Activated naive CD4-positive, alpha-beta T cell treated with anti-CD3 and anti-CD28 coated beads, Interleukin-2, amount 10 ng/mL, durations not matched to agents 7 days and 5 days (primary cell): ENCODE results near the gene PTH2R.
"Not testable (repeated sequence)": the region's sequence is repeated elsewhere in the genome, so short reads cannot be mapped to it uniquely, and the experiment has no call there.

Source experiments
- CTCF ChIA-PET: fragments of 350-600 bp; sonication (Branson Sonifier 250); formaldehyde crosslinking; loops from one replicate; lab custom pipeline; 2021; ENCODE audit warnings: antibody characterized with exemption; lab: Charles Lee
- DNase-seq: peaks from one replicate; pipeline ENCODE4 v3.0.0-alpha.2; 2020
- H3K27ac Mint-ChIP-seq: one replicate; pipeline ENCODE4 v1.8.0; 2021; ENCODE audit warnings: mild to moderate bottlenecking, moderate library complexity, mixed read lengths
- H3K27me3 Mint-ChIP-seq: one replicate; pipeline ENCODE4 v1.8.0; 2021; ENCODE audit warnings: mild to moderate bottlenecking, mixed read lengths
- H3K36me3 Mint-ChIP-seq: one replicate; pipeline ENCODE4 v1.8.0; 2021; ENCODE audit warnings: mixed read lengths
- H3K4me1 Mint-ChIP-seq: one replicate; pipeline ENCODE4 v1.8.0; 2021; ENCODE audit warnings: mixed read lengths
- H3K4me3 Mint-ChIP-seq: one replicate; pipeline ENCODE4 v1.8.0; 2021; ENCODE audit warnings: mild to moderate bottlenecking, moderate library complexity, mixed read lengths
- H3K9me3 Mint-ChIP-seq: one replicate; pipeline ENCODE4 v1.8.0; 2021; ENCODE audit warnings: mixed read lengths

The PTH2R gene

GRCh38 chr2:208426412-208427045 lies 19.9 kb downstream of the PTH2R start:
- H3K9me3 Mint-ChIP-seq: no peaks in the 10 kb centered on the region
- DNase-seq: no peak
- H3K27me3 Mint-ChIP-seq: no peaks in the 10 kb centered on the region
- H3K4me3 Mint-ChIP-seq: no peak overlapping the region
- no peaks in the 10 kb centered on the region for H3K36me3 Mint-ChIP-seq
- no peaks in the 10 kb centered on the region for H3K4me1 Mint-ChIP-seq
- CTCF ChIA-PET: no interaction called here
- no peak overlapping the region for H3K27ac Mint-ChIP-seq

GRCh38 chr2:208437755-208438154 lies 31.2 kb downstream of the PTH2R start:
- no peaks in the 10 kb centered on the region for H3K9me3 Mint-ChIP-seq
- H3K36me3 Mint-ChIP-seq: no peaks in the 10 kb centered on the region
- no peak overlapping the region for H3K27ac Mint-ChIP-seq
- CTCF ChIA-PET: no interaction called here
- H3K4me3 Mint-ChIP-seq: no peak overlapping the region
- DNase-seq: no peak
- no peaks in the 10 kb centered on the region for H3K4me1 Mint-ChIP-seq
- H3K27me3 Mint-ChIP-seq: no peaks in the 10 kb centered on the region

- no peaks in the 10 kb centered on the region for H3K27me3 Mint-ChIP-seq
- no peaks in the 10 kb centered on the region for H3K4me1 Mint-ChIP-seq
- H3K27ac Mint-ChIP-seq: no peak overlapping the region
- no peaks in the 10 kb centered on the region for H3K9me3 Mint-ChIP-seq
- H3K36me3 Mint-ChIP-seq: no peaks in the 10 kb centered on the region
- no peak for DNase-seq
- CTCF ChIA-PET: no interaction called here
- no peak overlapping the region for H3K4me3 Mint-ChIP-seq
Observed at GRCh38 chr2:208440716-208441115, 34.1 kb downstream of the PTH2R start.

GRCh38 chr2:208441951-208442350 lies 35.4 kb downstream of the PTH2R start:
- Mint-ChIP-seq H3K36me3 (no peaks in the 10 kb centered on the region), H3K9me3 (no peaks in the 10 kb centered on the region), H3K4me3 (no peak overlapping the region), H3K4me1 (no peaks in the 10 kb centered on the region), H3K27ac (no peak overlapping the region), H3K27me3 (no peaks in the 10 kb centered on the region)
- no peak for DNase-seq
- CTCF ChIA-PET: no interaction called here

GRCh38 chr2:208447447-208447846 lies 40.9 kb downstream of the PTH2R start:
- H3K9me3 Mint-ChIP-seq, DNase-seq, H3K4me1 Mint-ChIP-seq, H3K27ac Mint-ChIP-seq, H3K27me3 Mint-ChIP-seq, H3K4me3 Mint-ChIP-seq, H3K36me3 Mint-ChIP-seq, CTCF ChIA-PET: not testable (repeated sequence)

GRCh38 chr2:208451061-208451460 lies 44.5 kb downstream of the PTH2R start:
- Mint-ChIP-seq H3K27me3 (no peaks in the 10 kb centered on the region), H3K4me3 (no peak overlapping the region), H3K36me3 (no peaks in the 10 kb centered on the region), H3K27ac (no peak overlapping the region), H3K4me1 (no peaks in the 10 kb centered on the region), H3K9me3 (no peaks in the 10 kb centered on the region)
- CTCF ChIA-PET: no interaction called here
- no peak for DNase-seq

GRCh38 chr2:208454861-208455260 lies 48.3 kb downstream of the PTH2R start:
- no peaks in the 10 kb centered on the region for H3K27me3 Mint-ChIP-seq
- no peaks in the 10 kb centered on the region for H3K9me3 Mint-ChIP-seq
- no peaks in the 10 kb centered on the region for H3K36me3 Mint-ChIP-seq
- CTCF ChIA-PET: interaction anchor here (0.8 kb wide), 1 partner anchor 9 kb away, joined by 3 read pairs; no protein-coding TSS in a partner anchor
- H3K4me1 Mint-ChIP-seq: no peaks in the 10 kb centered on the region
- DNase-seq: no peak
- H3K27ac Mint-ChIP-seq: no peak overlapping the region
- no peak overlapping the region for H3K4me3 Mint-ChIP-seq

GRCh38 chr2:208463721-208464120 lies 57.1 kb downstream of the PTH2R start:
- H3K27me3 Mint-ChIP-seq: no peaks in the 10 kb centered on the region
- H3K4me3 Mint-ChIP-seq: no peak overlapping the region
- H3K4me1 Mint-ChIP-seq: no peaks in the 10 kb centered on the region
- CTCF ChIA-PET: interaction anchor here (0.9 to 1.0 kb wide), 2 partner anchors 9 to 12 kb away, joined by 3 to 5 read pairs; no protein-coding TSS in a partner anchor
- H3K27ac Mint-ChIP-seq: no peak overlapping the region
- DNase-seq: no peak
- H3K9me3 Mint-ChIP-seq: no peaks in the 10 kb centered on the region
- H3K36me3 Mint-ChIP-seq: no peaks in the 10 kb centered on the region

GRCh38 chr2:208464205-208464604 lies 57.6 kb downstream of the PTH2R start:
- CTCF ChIA-PET: interaction anchor here (0.9 to 1.0 kb wide), 2 partner anchors 9 to 12 kb away, joined by 3 to 5 read pairs; no protein-coding TSS in a partner anchor
- Mint-ChIP-seq H3K4me1 (no peaks in the 10 kb centered on the region), H3K9me3 (no peaks in the 10 kb centered on the region), H3K27me3 (no peaks in the 10 kb centered on the region), H3K27ac (no peak overlapping the region), H3K36me3 (no peaks in the 10 kb centered on the region), H3K4me3 (no peak overlapping the region)
- no peak for DNase-seq

GRCh38 chr2:208466151-208466919 lies 59.7 kb downstream of the PTH2R start:
- peak; percentile 23 for DNase-seq
- CTCF ChIA-PET: no interaction called here

GRCh38 chr2:208466920-208467298 lies 60.3 kb downstream of the PTH2R start:
- H3K27ac Mint-ChIP-seq: no peak overlapping the region
- H3K9me3 Mint-ChIP-seq: no peaks in the 10 kb centered on the region
- CTCF ChIA-PET: interaction anchor here (1.0 to 1.1 kb wide), 2 partner anchors 9 to 1286 kb away, joined by 3 read pairs; no protein-coding TSS in a partner anchor
- no peaks in the 10 kb centered on the region for H3K4me1 Mint-ChIP-seq
- no peak overlapping the region for H3K4me3 Mint-ChIP-seq
- peaks cover under 1% of the 10 kb centered on the region for H3K27me3 Mint-ChIP-seq
- no peaks in the 10 kb centered on the region for H3K36me3 Mint-ChIP-seq
- DNase-seq: no peak

More at GRCh38 chr2:208466151-208466919, 59.7 kb downstream of the PTH2R start:
- Mint-ChIP-seq H3K4me3 (no peak overlapping the region), H3K27me3 (no peaks in the 10 kb centered on the region), H3K27ac (no peak overlapping the region), H3K4me1 (no peaks in the 10 kb centered on the region), H3K9me3 (no peaks in the 10 kb centered on the region), H3K36me3 (no peaks in the 10 kb centered on the region)

- peaks cover 3% of the 10 kb centered on the region for H3K27me3 Mint-ChIP-seq
- CTCF ChIA-PET: interaction anchor here (1.0 to 1.1 kb wide), 2 partner anchors 9 to 1286 kb away, joined by 3 read pairs; no protein-coding TSS in a partner anchor
Observed at GRCh38 chr2:208467564-208467963, 61.0 kb downstream of the PTH2R start.

GRCh38 chr2:208477741-208478140 lies 71.1 kb downstream of the PTH2R start:
- no peaks in the 10 kb centered on the region for H3K4me1 Mint-ChIP-seq
- no peak overlapping the region for H3K27ac Mint-ChIP-seq
- no peaks in the 10 kb centered on the region for H3K36me3 Mint-ChIP-seq
- CTCF ChIA-PET: no interaction called here
- DNase-seq: no peak
- no peaks in the 10 kb centered on the region for H3K27me3 Mint-ChIP-seq
- no peaks in the 10 kb centered on the region for H3K9me3 Mint-ChIP-seq
- no peak overlapping the region for H3K4me3 Mint-ChIP-seq

More at GRCh38 chr2:208467564-208467963, 61.0 kb downstream of the PTH2R start:
- Mint-ChIP-seq H3K9me3 (no peaks in the 10 kb centered on the region), H3K36me3 (no peaks in the 10 kb centered on the region), H3K4me3 (no peak overlapping the region), H3K4me1 (no peaks in the 10 kb centered on the region), H3K27ac (no peak overlapping the region)
- no peak for DNase-seq

- DNase-seq: no peak
- H3K27me3 Mint-ChIP-seq: no peaks in the 10 kb centered on the region
- H3K4me1 Mint-ChIP-seq: no peaks in the 10 kb centered on the region
- H3K9me3 Mint-ChIP-seq: no peaks in the 10 kb centered on the region
- H3K27ac Mint-ChIP-seq: no peak overlapping the region
- no peaks in the 10 kb centered on the region for H3K36me3 Mint-ChIP-seq
- CTCF ChIA-PET: no interaction called here
- no peak overlapping the region for H3K4me3 Mint-ChIP-seq
Observed at GRCh38 chr2:208479342-208479741, 72.8 kb downstream of the PTH2R start.

GRCh38 chr2:208481945-208482344 lies 75.4 kb downstream of the PTH2R start:
- H3K36me3 Mint-ChIP-seq, CTCF ChIA-PET, H3K27ac Mint-ChIP-seq, DNase-seq, H3K4me1 Mint-ChIP-seq, H3K9me3 Mint-ChIP-seq, H3K4me3 Mint-ChIP-seq, H3K27me3 Mint-ChIP-seq: not testable (repeated sequence)
